Measurements from ENCODE around the gene ZNF587. TPM values are rescaled to one million over a fixed set of nuclear protein-coding genes. Genes with fewer than 3 reads are reported as not detected.
"Not testable (repeated sequence)": the region's sequence is repeated elsewhere in the genome, so short reads cannot be mapped to it uniquely, and the experiment has no call there.

ZNF587 gene
- total and polyA plus RNA-seq, 2 of the 8 experiments (the other 6 are each of a cell fraction or from before 2014, with no cell fraction given): 18.1 to 42.1 TPM

DNA sequence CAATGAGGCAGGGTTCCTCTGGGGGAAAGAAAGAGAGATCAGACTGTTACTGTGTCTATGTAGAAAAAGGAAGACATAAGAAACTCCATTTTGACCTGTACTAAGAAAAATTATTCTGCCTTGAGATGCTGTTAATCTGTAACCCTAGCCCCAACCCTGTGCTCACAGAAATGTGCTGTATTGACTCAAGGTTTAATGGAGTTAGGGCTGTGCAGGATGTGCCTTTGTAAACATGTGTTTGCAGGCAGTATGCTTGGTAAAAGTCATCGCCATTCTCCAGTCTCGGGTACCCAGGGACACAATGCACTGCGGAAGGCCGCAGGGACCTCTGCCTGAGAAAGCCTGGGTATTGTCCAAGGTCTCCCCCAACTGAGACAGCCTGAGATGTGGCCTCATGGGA is 26.1 kb upstream of the ZNF587 start:
- H3K18ac ChIP-seq (ENCODE audit: extremely low read depth, low read length); H3K79me1 ChIP-seq (ENCODE audit: low read depth, low read length); H4K8ac ChIP-seq (ENCODE audit: extremely low read depth, insufficient read depth, low read length); H3K27me3 ChIP-seq (replicated peaks in 1 of 4; ENCODE audit: control insufficient read depth in 3 of 4, extremely low read depth in 1 of 4, insufficient read depth in 3 of 4, low read length in 3 of 4); CTCF ChIA-PET (ENCODE audit: partially characterized antibody); H4K20me1 ChIP-seq (replicated peaks in 1 of 2; ENCODE audit: control insufficient read depth in 1 of 2, insufficient read depth in 2 of 2, low read length in 2 of 2); DNase-seq (ENCODE audit: low read depth in 1 of 2, low spot score in 2 of 2); H3K14ac ChIP-seq (ENCODE audit: insufficient read length); H3K56ac ChIP-seq (replicated peaks; ENCODE audit: insufficient read length, low read depth, low read length); FAIRE-seq; H3K23ac ChIP-seq (ENCODE audit: insufficient read length); H2BK5ac ChIP-seq (ENCODE audit: low read depth, low read length); H2BK20ac ChIP-seq (ENCODE audit: low read length); H3K9ac ChIP-seq (replicated peaks in 1 of 4; ENCODE audit: extremely low read depth in 1 of 4, low read depth in 3 of 4, low read length in 3 of 4); POLR2A ChIA-PET (ENCODE audit: partially characterized antibody); H4K5ac ChIP-seq (ENCODE audit: insufficient read length, low read depth, low read length); H2AFZ ChIP-seq (ENCODE audit: low read length); H2BK120ac ChIP-seq (replicated peaks; ENCODE audit: low read depth, low read length); H3K9me3 ChIP-seq (ENCODE audit: insufficient read depth in 2 of 2, low read depth in 1 of 2, low read length in 1 of 2); H3K4ac ChIP-seq (replicated peaks; ENCODE audit: insufficient read length, low read depth, low read length); H2BK12ac ChIP-seq (ENCODE audit: low read depth, low read length); H3K4me1 ChIP-seq (replicated peaks in 1 of 4; ENCODE audit: control insufficient read depth in 3 of 4, insufficient read depth in 4 of 4, low read length in 3 of 4); H3K23me2 ChIP-seq (ENCODE audit: low read depth, low read length); H3K27ac ChIP-seq (ENCODE audit: low read depth, low read length); H3K4me2 ChIP-seq (ENCODE audit: insufficient read depth in 1 of 2, low read depth in 2 of 2, low read length in 2 of 2); H3K4me3 ChIP-seq (ENCODE audit: extremely low read depth in 1 of 4, insufficient read depth in 2 of 4, low read depth in 3 of 4, low read length in 4 of 4); H2AK5ac ChIP-seq (ENCODE audit: low read depth, low read length); H4K91ac ChIP-seq (replicated peaks; ENCODE audit: insufficient read length, low read length); H2BK15ac ChIP-seq (ENCODE audit: low read length): not testable (repeated sequence)
- H3K36me3 ChIP-seq (ENCODE audit: control insufficient read depth in 2 of 4, insufficient read depth in 4 of 4, low read length in 3 of 4): peaks cover 0 to 11% (median 0%) of the 10 kb centered on the region in 4 experiments; a peak in 3 of 8 replicates
- peaks cover 18 to 78% of the 10 kb centered on the region in 2 experiments for H3K79me2 ChIP-seq (ENCODE audit: control insufficient read depth in 1 of 2, insufficient read depth in 2 of 2, low read length in 2 of 2)
- WGBS, 2 experiments (ENCODE audit: extremely low coverage in 1 of 2, insufficient coverage in 1 of 2, insufficient read length in 1 of 2, insufficient replicate concordance in 2 of 2, low coverage in 1 of 2, low lambda C conversion rate in 2 of 2, missing lambda C conversion rate in 1 of 2): 100% methylated on average over 3 of the region's 4 CpGs; no CpG with 5 or more reads in 1 of the 2 experiments

Measured in H1 (cell line).